H9 (cell line): ENCODE results near the gene PTK7. TPM values are rescaled to one million over a fixed set of nuclear protein-coding genes. Genes with fewer than 3 reads are reported as not detected.

Experiments
- DNase-seq: peaks from one replicate; pipeline ENCODE4 v3.0.0-alpha.2; 2017
- H2AFZ ChIP-seq: one replicate; pipeline ENCODE4 v1.6.1; 2013; ENCODE audit warnings: mild to moderate bottlenecking, low read length, control low read depth, moderate library complexity
- H2AK5ac ChIP-seq: 2 replicates; pipeline ENCODE4 v1.6.1; 2013; ENCODE audit warnings: low read length, control low read depth, mixed read lengths; ENCODE audit not compliant: insufficient read length
- H2BK120ac ChIP-seq: one replicate; pipeline ENCODE4 v1.6.1; 2013; ENCODE audit warnings: low read depth, mild to moderate bottlenecking, low read length, control low read depth, inconsistent platforms; ENCODE audit not compliant: poor library complexity, severe bottlenecking
- H2BK12ac ChIP-seq: 2 replicates; pipeline ENCODE4 v1.6.1; 2013; ENCODE audit warnings: low read length, control low read depth, mixed read lengths, low read depth; ENCODE audit not compliant: insufficient read length
- H2BK15ac ChIP-seq: 2 replicates; pipeline ENCODE4 v1.6.1; 2013; ENCODE audit warnings: low read depth, low read length, control low read depth
- H2BK20ac ChIP-seq: one replicate; pipeline ENCODE4 v1.6.1; 2013; ENCODE audit warnings: low read depth, mild to moderate bottlenecking, low read length, control low read depth, inconsistent platforms; ENCODE audit not compliant: poor library complexity, severe bottlenecking
- H2BK5ac ChIP-seq: 2 replicates; pipeline ENCODE4 v1.6.1; 2013; ENCODE audit warnings: low read length, control low read depth, mixed read lengths; ENCODE audit not compliant: insufficient read length
- H3K14ac ChIP-seq: 2 replicates; pipeline ENCODE4 v1.6.1; 2013; ENCODE audit warnings: low read length, control low read depth; ENCODE audit not compliant: insufficient read depth
- H3K18ac ChIP-seq: 2 replicates; pipeline ENCODE4 v1.6.1; 2013; ENCODE audit warnings: low read depth, mild to moderate bottlenecking, mixed read lengths, low read length, control low read depth; ENCODE audit not compliant: insufficient read length
- H3K23ac ChIP-seq: 2 replicates; pipeline ENCODE4 v1.6.1; 2013; ENCODE audit warnings: low read length, control low read depth, mixed read lengths, low read depth; ENCODE audit not compliant: insufficient read length
- H3K23me2 ChIP-seq: 2 replicates; pipeline ENCODE4 v1.6.1; 2013; ENCODE audit warnings: low read depth, mild to moderate bottlenecking, mixed read lengths, low read length, control low read depth; ENCODE audit not compliant: insufficient read length, poor library complexity, severe bottlenecking
- H3K27ac ChIP-seq: 2 replicates; pipeline ENCODE4 v1.5.1; 2013; ENCODE audit warnings: low read length, control low read depth, mixed read lengths, low read depth; ENCODE audit not compliant: insufficient read length
- H3K27me3 ChIP-seq: 2 replicates; pipeline ENCODE4 v1.6.1; 2013; ENCODE audit warnings: low read length, control low read depth, inconsistent platforms; ENCODE audit not compliant: insufficient read depth
- H3K4ac ChIP-seq: 2 replicates; pipeline ENCODE4 v1.6.1; 2013; ENCODE audit warnings: low read depth, mild to moderate bottlenecking, control low read depth, inconsistent platforms, low read length, moderate library complexity
- H3K4me1 ChIP-seq: 2 replicates; pipeline ENCODE4 v1.6.1; 2013; ENCODE audit warnings: low read length, control low read depth, inconsistent platforms; ENCODE audit not compliant: insufficient read depth
- H3K4me2 ChIP-seq: 2 replicates; pipeline ENCODE4 v1.6.1; 2013; ENCODE audit warnings: low read length, control low read depth, mixed read lengths; ENCODE audit not compliant: insufficient read length, insufficient read depth
- H3K56ac ChIP-seq: 2 replicates; pipeline ENCODE4 v1.6.1; 2013; ENCODE audit warnings: low read depth, mild to moderate bottlenecking, mixed read lengths, low read length, control low read depth; ENCODE audit not compliant: insufficient read length
- H3K79me1 ChIP-seq: 2 replicates; pipeline ENCODE4 v1.6.1; 2013; ENCODE audit warnings: low read depth, mild to moderate bottlenecking, moderate library complexity, low read length, control low read depth, inconsistent platforms; ENCODE audit not compliant: insufficient read depth, poor library complexity, severe bottlenecking
- H3K79me2 ChIP-seq: 2 replicates; pipeline ENCODE4 v1.6.1; 2013; ENCODE audit warnings: low read length, control low read depth, inconsistent platforms; ENCODE audit not compliant: insufficient read depth
- H3K9ac ChIP-seq: 2 replicates; pipeline ENCODE4 v1.6.1; 2013; ENCODE audit warnings: low read length, control low read depth, mixed read lengths; ENCODE audit not compliant: insufficient read length; ENCODE audit errors: extremely low read depth
- H3K9me3 ChIP-seq: one replicate; pipeline ENCODE4 v1.6.1; 2013; ENCODE audit warnings: low read depth, low read length, inconsistent platforms; ENCODE audit not compliant: control insufficient read depth
- H3T11ph ChIP-seq: one replicate; pipeline ENCODE4 v1.6.1; 2013; ENCODE audit warnings: mild to moderate bottlenecking, low read length, control low read depth, inconsistent platforms
- H4K20me1 ChIP-seq: one replicate; pipeline ENCODE4 v1.6.1; 2013; ENCODE audit not compliant: control insufficient read depth, insufficient read length, insufficient read depth
- H4K5ac ChIP-seq: 2 replicates; pipeline ENCODE4 v1.6.1; 2013; ENCODE audit warnings: low read depth, mild to moderate bottlenecking, mixed read lengths, low read length, control low read depth; ENCODE audit not compliant: insufficient read length
- H4K8ac ChIP-seq: replicated peaks from 2 replicates; pipeline ENCODE4 v1.6.1; 2013; ENCODE audit warnings: low read length, control low read depth, mixed read lengths, low read depth; ENCODE audit not compliant: insufficient read length
- H4K91ac ChIP-seq: 2 replicates; pipeline ENCODE4 v1.6.1; 2013; ENCODE audit warnings: low read depth, mild to moderate bottlenecking, moderate library complexity, mixed read lengths, low read length, control low read depth; ENCODE audit not compliant: insufficient read length
- H3K27ac Mint-ChIP-seq, 3 experiments: 2 replicates in 2 of 3; 3 replicates in 1 of 3; pipeline ENCODE4 v1.8.0; 2020 to 2021; ENCODE audit warnings: mixed read lengths in 3 of 3, mild to moderate bottlenecking in 1 of 3, moderate library complexity in 1 of 3
- H3K27me3 Mint-ChIP-seq: 2 replicates; pipeline ENCODE4 v1.8.0; 2021; ENCODE audit warnings: low read depth, mild to moderate bottlenecking, moderate library complexity, mixed read lengths
- H3K36me3 Mint-ChIP-seq, 3 experiments: 2 replicates in 2 of 3; 3 replicates in 1 of 3; pipeline ENCODE4 v1.8.0; 2020 to 2021; ENCODE audit warnings: low read depth in 3 of 3, mixed read lengths in 3 of 3; ENCODE audit not compliant: insufficient read depth in 1 of 3
- H3K4me1 Mint-ChIP-seq, 2 experiments: 2 replicates each; pipeline ENCODE4 v1.8.0; 2020; ENCODE audit warnings: mixed read lengths in 2 of 2
- H3K4me3 Mint-ChIP-seq, 2 experiments: 2 replicates in 1 of 2; 3 replicates in 1 of 2; pipeline ENCODE4 v1.8.0; 2020 to 2021; ENCODE audit warnings: mild to moderate bottlenecking in 2 of 2, mixed read lengths in 2 of 2, moderate library complexity in 1 of 2
- H3K9me3 Mint-ChIP-seq, 2 experiments: 2 replicates in 1 of 2; 3 replicates in 1 of 2; pipeline ENCODE4 v1.8.0; 2020; ENCODE audit warnings: mild to moderate bottlenecking in 2 of 2, mixed read lengths in 2 of 2, moderate library complexity in 1 of 2
- CTCF ChIP-seq: fragments of 200-600 bp; sonication (generic); conservative IDR thresholded peaks from 3 replicates; pipeline ENCODE4 v1.8.0; 2021; ENCODE audit warnings: antibody characterized with exemption, mild to moderate bottlenecking
- WGBS: extraction: QIAGEN DNeasy Blood & Tissue Kit; methylation state at CpG from one replicate; pipeline ENCODE4 v1.1.7; 2013; ENCODE audit warnings: missing lambda C conversion rate, low lambda C conversion rate, mixed read lengths; ENCODE audit not compliant: insufficient read length; ENCODE audit errors: extremely low coverage; 5-methylcytosine and 5-hydroxymethylcytosine counted together
- total RNA-seq: library from RNA; stranded (reverse); gene quantifications from 2 replicates; pipeline ENCODE4 v1.2.1, GENCODE V29; 2021

PTK7 gene
- total RNA-seq, 1 experiment from 2014 or later: 128 TPM

- H3K23me2 ChIP-seq: peaks cover 23% of the 10 kb centered on the region
- H4K20me1 ChIP-seq: no peaks in the 10 kb centered on the region
- Mint-ChIP-seq H3K27me3 (peaks cover 6% of the 10 kb centered on the region), H3K27ac (peak overlapping the region in 2 of 3 experiments; percentile 85 to 93; a peak in 3 of 7 replicates), H3K9me3 (peaks cover 0 to 3% of the 10 kb centered on the region in 2 experiments; a peak in 2 of 5 replicates), H3K36me3 (peaks cover 20 to 33% (median 27%) of the 10 kb centered on the region in 3 experiments), H3K4me3 (peak overlapping the region; percentile 99 to 100), H3K4me1 (peaks cover 32 to 35% of the 10 kb centered on the region in 2 experiments)
- H3T11ph ChIP-seq: no peak overlapping the region
- H3K27ac ChIP-seq: no peak overlapping the region
- H2BK15ac ChIP-seq: no peak overlapping the region; the same call in 1 of the 2 replicates
- H3K14ac ChIP-seq: peak overlapping the region; percentile 81
- TF ChIP-seq CTCF: no peak
- no peak overlapping the region for H4K91ac ChIP-seq
- H4K5ac ChIP-seq: no peak overlapping the region
- H4K8ac ChIP-seq: no peak overlapping the region
- H2BK5ac ChIP-seq: no peak overlapping the region
- DNase-seq: no peak
- H3K4me1 ChIP-seq: peaks cover 4% of the 10 kb centered on the region; the same call in 1 of the 2 replicates
- peaks cover 2% of the 10 kb centered on the region; the same call in 1 of the 2 replicates for H3K79me2 ChIP-seq
- H2BK120ac ChIP-seq: peak overlapping the region; percentile 96
- no peaks in the 10 kb centered on the region for H3K9me3 ChIP-seq
- H3K79me1 ChIP-seq: peaks cover 4% of the 10 kb centered on the region
- no CpG with 5 or more reads among the region's 57 CpGs for WGBS
- H3K4ac ChIP-seq: peak overlapping the region; percentile 42; the same call in 1 of the 2 replicates
- peak overlapping the region; percentile 99 for H3K18ac ChIP-seq
- no peak overlapping the region for H3K56ac ChIP-seq
- H3K27me3 ChIP-seq: no peaks in the 10 kb centered on the region
- no peak overlapping the region for H2AFZ ChIP-seq
- no peak overlapping the region for H3K23ac ChIP-seq
- no peak overlapping the region for H2BK12ac ChIP-seq
- no peak overlapping the region for H2AK5ac ChIP-seq
- no peak overlapping the region for H2BK20ac ChIP-seq
- H3K4me2 ChIP-seq: peak overlapping the region; percentile 79
- H3K9ac ChIP-seq: peak overlapping the region; percentile 73
Observed at GRCh38 chr6:43171707-43172103, 95.6 kb downstream of the PTK7 start.
